Epidermal melanocyte (primary cell): Measurements from ENCODE around the gene ZC3H10.
"Not testable (repeated sequence)": the region's sequence is repeated elsewhere in the genome, so short reads cannot be mapped to it uniquely, and the experiment has no call there.

ENCODE experiments used
- DNase-seq: peaks from one replicate; pipeline ENCODE4 v3.0.0; 2011; ENCODE audit warnings: low spot score; ENCODE audit not compliant: insufficient read length

Gene ZC3H10

DNA sequence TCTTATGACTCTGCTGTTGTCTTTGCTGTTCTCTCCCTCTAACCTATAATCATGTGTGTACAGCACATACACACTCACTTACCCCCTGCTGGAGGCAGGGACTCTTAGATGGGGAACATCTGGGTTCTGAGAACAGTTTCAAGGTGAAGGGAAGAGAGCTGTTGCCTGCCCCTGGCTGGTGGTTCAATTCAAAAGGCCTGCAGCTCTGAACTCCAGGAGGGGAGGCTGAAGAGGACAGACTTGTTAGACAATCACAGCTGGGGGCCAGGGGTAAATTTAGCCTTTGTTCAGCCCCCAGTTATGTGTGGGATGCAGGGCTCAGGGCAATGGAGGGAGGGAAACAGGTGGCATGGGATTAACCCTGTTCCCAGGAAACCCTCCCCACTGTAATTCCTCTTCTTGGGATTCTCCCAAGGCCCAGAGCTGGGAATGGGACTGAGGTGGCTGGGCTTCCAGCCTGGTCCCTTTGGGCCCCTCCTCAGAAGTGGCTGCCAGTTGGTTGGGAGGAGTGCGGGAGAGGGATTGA is 36.2 kb downstream of the ZC3H10 start:
- no peak for DNase-seq

DNA sequence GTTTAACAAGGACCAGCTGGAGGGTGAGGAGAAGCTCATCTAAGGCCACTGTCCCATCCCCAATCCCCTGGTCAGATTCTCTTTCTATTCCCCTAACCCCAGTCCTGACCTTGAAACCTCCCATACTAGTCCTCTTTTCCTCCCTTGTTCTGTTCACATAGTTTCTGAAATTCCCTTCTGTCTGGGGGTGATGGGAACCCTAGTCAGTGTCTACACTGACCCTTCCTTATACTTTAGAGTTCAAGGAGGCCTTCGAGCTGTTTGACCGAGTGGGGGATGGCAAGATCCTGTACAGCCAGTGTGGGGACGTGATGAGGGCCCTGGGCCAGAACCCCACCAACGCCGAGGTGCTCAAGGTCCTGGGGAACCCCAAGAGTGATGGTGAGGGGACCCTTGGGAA is 36.8 kb downstream of the ZC3H10 start:
- DNase-seq = no peak

DNA sequence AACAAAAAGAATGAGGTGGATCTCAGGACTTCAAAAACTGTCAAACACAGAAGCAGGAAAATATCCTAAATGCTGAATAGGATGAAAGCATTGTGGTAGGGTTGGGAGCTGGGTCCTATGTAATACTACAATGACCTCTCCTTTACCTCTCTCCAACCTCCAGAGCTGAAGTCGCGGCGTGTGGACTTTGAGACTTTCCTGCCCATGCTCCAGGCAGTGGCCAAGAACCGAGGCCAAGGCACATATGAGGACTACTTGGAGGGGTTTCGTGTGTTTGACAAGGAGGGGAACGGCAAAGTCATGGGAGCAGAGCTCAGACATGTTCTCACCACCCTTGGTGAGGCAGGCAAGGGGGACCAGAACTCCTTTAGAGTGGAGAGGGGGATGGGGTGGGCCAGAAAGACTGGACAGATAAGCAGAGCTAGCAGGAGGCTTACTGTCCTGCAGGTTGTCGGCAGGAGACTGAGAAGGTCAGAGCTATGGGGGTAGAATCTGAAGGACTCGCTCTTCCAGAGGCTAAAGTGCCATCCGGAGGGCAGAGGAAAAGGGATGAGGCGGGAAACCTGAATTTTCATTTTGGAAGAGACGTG is 37.3 kb downstream of the ZC3H10 start:
- DNase-seq = no peak

DNA sequence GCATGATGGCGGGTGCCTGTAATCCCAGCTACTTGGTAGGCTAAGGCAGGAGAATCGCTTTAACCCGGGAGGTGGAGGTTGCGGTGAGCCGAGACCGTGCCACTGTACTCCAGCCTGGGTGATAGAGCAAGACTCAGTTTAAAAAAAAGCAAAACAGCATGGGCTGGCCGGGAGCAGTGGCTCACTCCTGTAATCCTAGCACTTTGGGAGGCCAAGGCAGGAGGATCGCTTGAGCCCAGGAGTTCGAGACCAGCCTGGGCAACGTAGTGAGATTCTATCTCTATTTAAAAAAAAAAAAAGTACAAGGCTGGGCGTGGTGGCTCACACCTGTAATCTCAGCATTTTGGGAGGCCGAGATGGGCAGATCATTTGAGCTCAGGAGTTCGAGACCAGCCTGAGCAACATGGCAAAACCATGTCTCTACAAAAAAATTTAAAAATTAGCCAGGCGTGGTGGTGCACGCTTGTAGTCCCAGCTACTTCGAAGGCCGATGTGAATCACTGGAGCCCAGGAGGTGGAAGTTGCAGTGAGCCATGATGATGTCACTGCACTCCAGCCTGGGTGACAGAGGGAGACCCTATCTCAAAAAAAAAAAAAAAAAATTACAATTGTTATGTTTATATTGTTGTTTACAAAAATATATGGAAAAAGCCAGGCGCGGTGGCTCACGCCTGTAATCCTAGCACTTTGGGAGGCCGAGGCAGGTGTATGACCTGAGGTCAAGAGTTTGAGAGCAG is 38.6 kb downstream of the ZC3H10 start:
- not testable (repeated sequence) for DNase-seq

DNA sequence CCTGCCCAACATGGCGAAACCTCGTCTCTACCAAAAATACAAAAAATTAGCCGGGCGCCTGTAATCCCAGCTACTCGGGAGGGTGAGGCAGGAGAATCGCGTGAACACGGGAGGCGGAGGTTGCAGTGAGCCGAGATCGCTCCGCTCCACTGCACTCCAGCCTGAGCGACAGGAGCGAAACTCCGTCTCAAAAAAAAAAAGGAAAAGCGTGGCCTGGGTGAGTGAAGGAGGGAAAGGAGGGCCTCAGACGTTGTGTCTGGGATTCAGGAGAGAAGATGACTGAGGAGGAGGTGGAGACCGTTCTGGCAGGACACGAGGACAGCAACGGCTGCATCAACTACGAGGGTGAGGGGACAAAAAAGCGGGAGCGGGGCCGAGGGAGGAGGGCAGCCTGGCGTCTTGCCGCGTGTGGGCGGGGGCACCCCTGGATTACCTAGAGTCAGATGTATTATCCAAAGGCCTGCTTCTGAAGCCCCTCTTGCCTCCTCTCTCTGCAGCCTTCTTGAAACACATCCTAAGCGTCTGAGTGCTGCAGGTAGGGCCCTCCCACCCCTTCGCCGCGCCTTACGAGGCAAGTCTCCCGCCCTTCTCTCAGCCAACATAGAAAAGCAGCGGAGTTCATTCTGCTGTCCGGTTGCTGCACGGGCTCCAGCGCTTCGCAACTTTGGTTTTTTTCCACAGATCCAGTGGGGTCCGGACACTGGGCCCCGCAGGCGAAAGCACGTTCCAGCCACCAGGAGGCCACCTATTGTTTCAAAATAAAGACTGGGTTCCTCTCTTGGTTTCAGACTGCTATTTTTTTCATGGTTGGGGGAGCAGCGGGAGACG is 39.3 kb downstream of the ZC3H10 start:
- peak; percentile 76 for DNase-seq

DNA sequence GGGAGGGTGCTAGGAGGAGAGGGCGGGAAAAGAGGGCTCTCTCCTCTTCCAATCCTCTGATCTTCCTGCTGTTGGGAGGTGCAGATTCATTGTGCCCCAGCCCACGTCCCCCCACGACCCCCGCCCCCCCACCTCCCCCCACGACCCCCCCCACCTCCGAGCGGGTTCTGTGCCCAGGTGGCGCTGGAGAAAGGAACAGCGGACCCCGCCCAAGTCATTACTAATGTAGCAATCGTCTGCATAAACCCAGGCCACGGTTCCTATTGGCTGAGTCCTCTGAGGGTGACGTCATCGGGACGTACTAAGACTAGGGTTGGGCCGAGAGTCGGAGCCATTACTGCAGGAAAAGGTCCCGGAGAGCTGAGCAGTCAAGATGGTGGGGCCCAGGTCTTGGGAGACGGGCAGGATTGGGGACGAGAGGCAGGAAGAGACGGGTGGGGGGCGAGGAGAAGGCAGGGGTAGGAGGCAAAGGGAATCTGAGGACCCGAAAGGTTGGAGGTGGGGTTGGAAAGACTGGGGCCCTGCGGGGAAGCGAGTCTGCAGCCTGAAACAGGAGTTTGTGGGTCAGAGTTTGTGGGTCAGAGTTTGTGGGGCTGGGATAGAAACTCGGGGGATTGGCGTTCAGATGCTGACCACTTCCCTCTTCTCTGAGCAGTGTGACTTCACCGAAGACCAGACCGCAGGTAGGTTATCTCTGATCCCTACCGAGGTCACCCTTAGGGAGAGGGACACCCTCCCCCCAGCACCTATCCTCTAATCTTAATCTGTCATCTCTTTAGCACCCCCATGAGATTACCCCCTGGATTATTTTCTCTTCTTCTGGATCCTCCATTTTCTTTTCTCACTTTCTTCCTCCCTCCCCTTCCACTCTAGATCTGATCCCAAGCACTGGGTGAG is 40.2 kb downstream of the ZC3H10 start, which contains the start of gene MYL6:
Gene MYL6, plus strand, starts transcription at position 331 of the 897 bp plus-strand sequence. Its CDS starts 43 bp downstream, at position 374.
- peak; percentile 98 for DNase-seq

- no peak for DNase-seq
Measured at GRCh38 chr12:56158926-56159461, 40.9 kb downstream of the ZC3H10 start.

DNA sequence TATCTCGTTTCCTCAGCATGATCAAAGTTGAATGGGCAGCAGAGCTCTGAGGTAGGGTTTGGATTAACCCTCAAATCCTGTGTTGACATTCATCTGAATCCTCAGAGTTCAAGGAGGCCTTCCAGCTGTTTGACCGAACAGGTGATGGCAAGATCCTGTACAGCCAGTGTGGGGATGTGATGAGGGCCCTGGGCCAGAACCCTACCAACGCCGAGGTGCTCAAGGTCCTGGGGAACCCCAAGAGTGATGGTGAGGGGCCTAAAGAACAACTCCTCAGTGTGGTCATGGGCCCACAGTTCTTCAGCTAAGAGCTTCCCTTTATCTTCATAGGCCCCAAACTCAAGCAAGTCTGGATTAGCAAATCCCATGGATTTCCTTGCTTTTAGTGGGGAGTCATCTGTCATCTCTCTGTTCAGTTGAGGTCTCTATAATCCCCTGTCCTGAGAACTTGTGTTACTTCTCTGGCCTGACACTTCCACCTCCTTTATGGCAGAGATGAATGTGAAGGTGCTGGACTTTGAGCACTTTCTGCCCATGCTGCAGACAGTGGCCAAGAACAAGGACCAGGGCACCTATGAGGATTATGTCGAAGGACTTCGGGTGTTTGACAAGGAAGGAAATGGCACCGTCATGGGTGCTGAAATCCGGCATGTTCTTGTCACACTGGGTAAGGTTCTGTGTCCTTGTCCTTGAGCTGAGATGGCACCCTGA is 41.6 kb downstream of the ZC3H10 start:
- no peak for DNase-seq

DNA sequence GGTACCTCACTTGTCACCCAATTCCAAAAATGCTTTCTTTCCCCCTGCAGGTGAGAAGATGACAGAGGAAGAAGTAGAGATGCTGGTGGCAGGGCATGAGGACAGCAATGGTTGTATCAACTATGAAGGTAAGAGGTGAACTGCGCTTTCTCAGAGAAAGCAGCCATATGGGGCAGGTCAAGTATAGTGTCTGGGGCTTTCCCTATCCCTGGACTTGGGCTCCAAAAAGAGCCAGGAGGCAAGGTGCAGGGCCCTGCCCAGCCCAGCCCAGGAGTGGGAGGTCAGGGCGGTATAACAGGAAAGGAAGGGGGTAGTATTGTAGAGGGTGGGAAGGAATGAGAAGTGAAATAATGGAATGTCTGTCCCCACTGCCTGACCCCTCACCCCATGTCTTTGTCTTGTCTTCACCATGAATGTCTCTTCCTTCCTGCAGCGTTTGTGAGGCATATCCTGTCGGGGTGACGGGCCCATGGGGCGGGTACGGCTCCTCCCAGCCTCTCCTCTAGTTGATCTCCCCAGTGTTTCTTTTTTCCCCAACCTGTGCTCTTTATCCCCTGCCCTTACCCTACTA is 42.2 kb downstream of the ZC3H10 start:
- DNase-seq = no peak

DNA sequence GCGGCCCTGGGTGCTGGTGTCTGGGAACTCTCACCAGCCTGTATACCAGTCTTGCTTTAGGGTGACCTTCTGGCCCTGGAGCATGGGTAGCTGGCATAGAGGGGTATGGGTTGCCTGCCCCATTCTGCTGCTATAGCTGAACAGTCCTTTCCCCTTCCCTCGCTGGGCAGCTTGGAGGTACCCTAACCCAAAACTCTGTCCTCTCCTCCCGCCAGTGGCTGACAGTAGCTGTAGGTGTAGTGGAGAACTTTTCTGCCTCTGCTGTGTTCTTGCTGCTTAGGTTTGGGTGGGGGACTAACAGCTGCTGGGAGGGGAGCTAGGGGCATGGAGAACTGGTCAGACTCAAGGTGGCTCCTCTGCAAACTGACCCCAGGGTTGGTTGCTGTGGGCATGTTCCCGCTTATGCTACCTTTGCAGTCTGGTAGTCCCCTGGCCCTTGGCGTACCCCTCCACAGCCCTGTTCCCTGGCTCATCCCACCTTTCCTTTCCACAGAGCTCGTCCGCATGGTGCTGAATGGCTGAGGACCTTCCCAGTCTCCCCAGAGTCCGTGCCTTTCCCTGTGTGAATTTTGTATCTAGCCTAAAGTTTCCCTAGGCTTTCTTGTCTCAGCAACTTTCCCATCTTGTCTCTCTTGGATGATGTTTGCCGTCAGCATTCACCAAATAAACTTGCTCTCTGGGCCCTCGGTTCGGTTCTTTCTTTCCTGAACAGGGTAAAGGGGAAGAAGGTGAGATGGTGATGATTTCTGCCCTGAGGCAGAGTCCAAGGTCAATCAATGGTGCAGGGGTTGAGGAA is 43.0 kb downstream of the ZC3H10 start:
- DNase-seq = no peak

- DNase-seq = no peak
Measured at GRCh38 chr12:56161690-56162351, 43.8 kb downstream of the ZC3H10 start.

GRCh38 chr12:56162468-56163290 is 44.6 kb downstream of the ZC3H10 start:
- no peak for DNase-seq

DNA sequence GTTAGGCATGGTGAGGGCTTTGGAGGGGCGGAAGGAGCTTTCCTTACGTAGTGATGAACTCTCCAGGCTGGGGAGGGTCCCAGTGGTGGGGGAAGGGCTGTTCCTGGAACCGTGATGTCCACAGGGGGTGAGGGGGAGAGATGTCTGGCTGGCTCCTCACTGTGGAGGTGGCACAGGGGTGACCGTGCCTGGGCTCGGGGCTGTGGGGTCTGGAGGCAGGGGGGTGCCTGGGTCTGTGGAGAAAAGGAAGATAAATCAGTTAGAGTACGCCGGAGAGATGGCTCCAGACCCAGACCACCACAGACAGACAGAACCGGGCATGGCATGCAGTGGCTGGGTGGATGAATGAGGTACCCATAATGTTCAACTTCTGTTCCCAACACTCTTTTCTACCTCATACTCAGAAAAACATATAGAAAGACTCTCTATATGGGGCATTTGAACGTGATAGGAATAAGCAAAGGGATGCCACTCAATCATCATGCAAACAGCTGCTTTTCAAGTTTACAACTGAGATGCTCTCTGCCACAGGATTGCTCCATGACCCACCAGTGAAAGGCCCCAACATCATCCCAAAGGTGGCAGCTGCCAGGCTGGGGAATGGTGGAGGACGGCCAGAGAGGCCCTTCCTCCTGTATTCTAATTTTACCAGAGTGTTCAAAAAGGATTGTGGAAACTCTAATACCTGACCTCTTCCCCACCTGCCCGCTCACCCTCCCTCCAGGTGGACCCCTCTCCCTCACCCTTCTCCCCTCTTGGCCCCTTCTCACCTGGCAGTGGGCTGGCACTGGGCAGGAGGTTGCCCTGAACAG is 45.7 kb downstream of the ZC3H10 start:
- DNase-seq = no peak

DNA sequence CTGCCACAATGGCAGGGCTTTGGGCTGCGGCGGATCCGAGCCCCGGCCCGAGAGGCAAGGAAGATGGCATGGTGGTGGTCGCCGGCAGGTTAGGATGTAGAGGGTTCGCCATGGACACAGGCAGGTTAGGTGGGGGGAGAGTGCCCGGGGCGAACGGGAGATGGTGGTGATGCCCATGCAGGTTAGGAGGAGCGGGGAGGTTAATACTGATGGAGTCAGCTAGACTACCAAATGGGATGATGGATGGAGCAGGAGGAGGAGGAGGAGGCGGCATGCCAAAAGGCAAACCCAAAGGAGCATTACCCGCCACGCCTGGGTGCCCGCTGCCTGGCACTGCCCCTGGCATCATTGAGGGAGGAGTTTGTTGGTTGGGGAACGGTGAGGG is 46.3 kb downstream of the ZC3H10 start:
- DNase-seq = no peak

- DNase-seq = no peak
Measured at GRCh38 chr12:56165369-56165768, 47.3 kb downstream of the ZC3H10 start.

- DNase-seq = no peak
Measured at GRCh38 chr12:56169229-56169759, 51.2 kb downstream of the ZC3H10 start.
